HEK293 (cell line): ENCODE results near the gene KDM2B.

Experiments used
- CTCF ChIA-PET: fragments of 350-600 bp; formaldehyde crosslinking; extraction: SDS; loops from one replicate; lab custom pipeline; 2021; ENCODE audit warnings: antibody characterized with exemption; lab: Yijun Ruan, JAX
- POLR2A ChIA-PET: fragments of 300-600 bp; formaldehyde crosslinking; extraction: SDS; loops from one replicate; lab custom pipeline; 2020; ENCODE audit warnings: antibody characterized with exemption, inconsistent platforms; lab: Yijun Ruan, JAX
- H3K27ac ChIP-seq: fragments of 200-500 bp; sonication (Bioruptor generic); 2 replicates; pipeline ENCODE4 v1.5.1; 2014; ENCODE audit warnings: low read depth, low read length, control low read depth, inconsistent platforms; ENCODE audit errors: extremely low read depth
- H3K36me3 ChIP-seq, 2 experiments: fragments of 200-500 bp in 1 of 2; sonication (Bioruptor generic) in 1 of 2; 1 replicate in 1 of 2; 2 replicates in 1 of 2; pipeline ENCODE4 v1.5.1; 2014 to 2017; ENCODE audit warnings: inconsistent platforms in 2 of 2, low read length in 2 of 2; ENCODE audit not compliant: control insufficient read depth in 2 of 2, insufficient read depth in 1 of 2
- H3K4me1 ChIP-seq: fragments of 200-500 bp; sonication (Bioruptor generic); 2 replicates; pipeline ENCODE4 v1.5.1; 2014; ENCODE audit warnings: mild to moderate bottlenecking, low read length, inconsistent platforms; ENCODE audit not compliant: control insufficient read depth, insufficient read depth
- H3K4me3 ChIP-seq: 2 replicates; pipeline ENCODE4 v1.5.1; 2011; ENCODE audit warnings: low read depth, mild to moderate bottlenecking, control low read depth, low read length, moderate library complexity
- H3K9me3 ChIP-seq: fragments of 200-500 bp; sonication (Bioruptor generic); 2 replicates; pipeline ENCODE4 v1.5.1; 2014; ENCODE audit warnings: low read depth, low read length, inconsistent platforms; ENCODE audit not compliant: control insufficient read depth, insufficient read depth
- EGR2 ChIP-seq: fragments of 450-650 bp; formaldehyde crosslinking; IDR thresholded peaks from 2 replicates; pipeline ENCODE4 v1.5.1; 2016; ENCODE audit warnings: low read depth, missing biosample characterization, missing genetic modification characterization
- KLF1 ChIP-seq: fragments of 450-650 bp; formaldehyde crosslinking; IDR thresholded peaks from 2 replicates; pipeline ENCODE4 v1.5.1; 2016; ENCODE audit warnings: missing biosample characterization, missing genetic modification characterization
- KLF16 ChIP-seq: fragments of 450-650 bp; formaldehyde crosslinking; IDR thresholded peaks from 2 replicates; pipeline ENCODE4 v1.5.1; 2017; ENCODE audit warnings: missing biosample characterization, missing genetic modification characterization
- MYNN ChIP-seq: fragments of 450-650 bp; formaldehyde crosslinking; IDR thresholded peaks from 2 replicates; pipeline ENCODE4 v1.5.1; 2016; ENCODE audit warnings: missing biosample characterization, missing genetic modification characterization, borderline replicate concordance
- ZBTB20 ChIP-seq: fragments of 450-650 bp; formaldehyde crosslinking; IDR thresholded peaks from 2 replicates; pipeline ENCODE4 v1.5.1; 2016; ENCODE audit warnings: missing biosample characterization, missing genetic modification characterization
- ZBTB8A ChIP-seq: fragments of 450-650 bp; formaldehyde crosslinking; IDR thresholded peaks from 2 replicates; pipeline ENCODE4 v1.5.1; 2016; ENCODE audit warnings: missing biosample characterization, missing genetic modification characterization
- ZEB2 ChIP-seq: fragments of 450-650 bp; formaldehyde crosslinking; IDR thresholded peaks from 2 replicates; pipeline ENCODE4 v1.5.1; 2016; ENCODE audit warnings: missing biosample characterization, missing genetic modification characterization
- ZFHX2 ChIP-seq: fragments of 450-650 bp; formaldehyde crosslinking; conservative IDR thresholded peaks from 2 replicates; pipeline ENCODE4 v1.5.1; 2016; ENCODE audit warnings: missing biosample characterization, missing genetic modification characterization
- ZFP3 ChIP-seq: fragments of 450-650 bp; formaldehyde crosslinking; IDR thresholded peaks from 2 replicates; pipeline ENCODE4 v1.5.1; 2016; ENCODE audit warnings: low read depth, missing biosample characterization, missing genetic modification characterization
- ZFP41 ChIP-seq: fragments of 450-650 bp; formaldehyde crosslinking; IDR thresholded peaks from 2 replicates; pipeline ENCODE4 v1.5.1; 2016; ENCODE audit warnings: missing biosample characterization, missing genetic modification characterization, borderline replicate concordance
- ZNF248 ChIP-seq: fragments of 450-650 bp; formaldehyde crosslinking; IDR thresholded peaks from 2 replicates; pipeline ENCODE4 v1.5.1; 2017; ENCODE audit warnings: missing biosample characterization, missing genetic modification characterization
- ZNF341 ChIP-seq: fragments of 450-650 bp; formaldehyde crosslinking; IDR thresholded peaks from 2 replicates; pipeline ENCODE4; 2016; ENCODE audit warnings: low read depth, missing biosample characterization, missing genetic modification characterization
- ZNF394 ChIP-seq: fragments of 450-650 bp; formaldehyde crosslinking; IDR thresholded peaks from 2 replicates; pipeline ENCODE4 v1.5.1; 2016; ENCODE audit warnings: missing biosample characterization, missing genetic modification characterization, mild to moderate bottlenecking, moderate library complexity, borderline replicate concordance
- ZNF677 ChIP-seq: fragments of 450-650 bp; IDR thresholded peaks from 2 replicates; pipeline ENCODE4 v1.5.0; 2018; ENCODE audit warnings: missing biosample characterization, mild to moderate bottlenecking, missing genetic modification characterization, moderate library complexity
- ZNF777 ChIP-seq: fragments of 450-650 bp; formaldehyde crosslinking; IDR thresholded peaks from 2 replicates; pipeline ENCODE4 v1.5.1; 2017; ENCODE audit warnings: missing biosample characterization, missing genetic modification characterization, borderline replicate concordance
- ZNF843 ChIP-seq: fragments of 450-650 bp; formaldehyde crosslinking; IDR thresholded peaks from 2 replicates; pipeline ENCODE4 v1.5.1; 2016; ENCODE audit warnings: missing biosample characterization, missing genetic modification characterization
- ZSCAN23 ChIP-seq: fragments of 450-650 bp; formaldehyde crosslinking; IDR thresholded peaks from 2 replicates; pipeline ENCODE4 v1.5.1; 2016; ENCODE audit warnings: missing biosample characterization, missing genetic modification characterization
- ZSCAN30 ChIP-seq: fragments of 450-650 bp; IDR thresholded peaks from 2 replicates; pipeline ENCODE4 v1.5.1; 2018; ENCODE audit warnings: missing biosample characterization, mild to moderate bottlenecking, missing genetic modification characterization, moderate library complexity
- TF ChIP-seq, protein P1 (sequence below): fragments of 450-650 bp; formaldehyde crosslinking; IDR thresholded peaks from 2 replicates; pipeline ENCODE4 v1.5.1; 2016; ENCODE audit warnings: missing biosample characterization, missing genetic modification characterization, borderline replicate concordance
- TF ChIP-seq, protein P2 (sequence below): fragments of 450-650 bp; formaldehyde crosslinking; IDR thresholded peaks from 2 replicates; pipeline ENCODE4 v1.5.1; 2016; ENCODE audit warnings: missing biosample characterization, missing genetic modification characterization
- TF ChIP-seq, protein P3 (sequence below): fragments of 450-650 bp; formaldehyde crosslinking; IDR thresholded peaks from 2 replicates; pipeline ENCODE4 v1.5.1; 2016; ENCODE audit warnings: missing biosample characterization, missing genetic modification characterization
- TF ChIP-seq, protein P4 (sequence below): fragments of 450-650 bp; formaldehyde crosslinking; optimal IDR thresholded peaks from 2 replicates; pipeline ENCODE3; 2016; ENCODE audit warnings: missing biosample characterization, mild to moderate bottlenecking, missing genetic modification characterization
- TF ChIP-seq, protein P5 (sequence below): sonication (generic); formaldehyde crosslinking; IDR thresholded peaks from 2 replicates; pipeline ENCODE4 v1.8.1; 2022; ENCODE audit warnings: mild to moderate bottlenecking, moderate library complexity, missing genetic modification reagents

The KDM2B gene

DNA sequence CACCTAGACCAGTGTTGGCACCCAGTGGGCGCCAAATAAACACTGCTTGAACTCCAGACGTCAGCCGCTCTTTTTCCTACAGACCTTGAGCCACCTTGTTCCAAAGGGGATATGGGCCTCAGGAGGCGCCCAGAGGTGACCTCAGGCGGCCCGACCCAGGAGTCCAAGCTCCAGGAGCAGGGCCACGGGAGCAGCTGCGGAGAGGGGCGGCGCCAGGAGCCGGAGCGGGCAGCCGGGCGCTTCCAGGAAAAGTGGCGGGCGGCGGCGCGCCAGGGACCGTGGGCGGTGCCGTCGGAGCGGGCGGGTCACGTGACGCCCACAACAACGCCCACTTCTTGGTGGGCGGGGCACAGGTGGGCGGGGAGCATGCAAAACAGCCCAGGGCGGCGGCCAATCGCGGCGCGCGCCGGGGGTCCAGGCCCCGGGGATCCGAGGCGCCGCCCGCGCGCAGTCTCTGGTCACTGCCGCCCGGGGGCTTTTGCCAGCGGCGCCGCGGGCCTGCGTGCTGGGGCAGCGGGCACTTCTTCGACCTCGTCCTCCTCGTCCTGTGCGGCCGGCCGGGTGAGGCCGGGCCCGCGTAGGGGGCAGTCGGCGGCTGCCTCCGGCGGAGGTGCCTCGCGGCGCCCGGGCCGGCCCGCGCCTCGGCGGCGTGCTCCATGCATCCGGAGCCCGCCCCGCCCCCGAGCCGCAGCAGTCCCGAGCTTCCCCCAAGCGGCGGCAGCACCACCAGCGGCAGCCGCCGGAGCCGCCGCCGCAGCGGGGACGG, 45.4 kb upstream of the KDM2B start, which contains the start of gene ORAI1:
Gene ORAI1, plus strand, starts transcription at position 444 of the 766 bp plus-strand sequence.
- H3K4me3 ChIP-seq: peak within 1 kb of the TSS; percentile 65
- no peaks in the 10 kb centered on the region for H3K36me3 ChIP-seq
- ChIA-PET POLR2A (interaction anchor here (0.5 to 1.8 kb wide), 8 partner anchors 9 to 259 kb away, joined by 3 to 7 read pairs (median 4); no protein-coding TSS in a partner anchor), CTCF (interaction anchor here (0.6 to 7.6 kb wide), 13 partner anchors 9 to 524 kb away, joined by 3 to 103 read pairs (median 5); no protein-coding TSS in a partner anchor)
- peak within 1 kb of the TSS; percentile 61; the same call in 1 of the 2 replicates for H3K27ac ChIP-seq
- H3K4me1 ChIP-seq: peaks cover 5% of the 10 kb centered on the region; the same call in 1 of the 2 replicates
- no peaks in the 10 kb centered on the region for H3K9me3 ChIP-seq
- TF ChIP-seq ZSCAN30 (tag by site-specific recombination) (peak; percentile 54; the same call in 1 of the 2 replicates), ZFP41 (tag by site-specific recombination) (no peak), ZNF677 (tag by site-specific recombination) (peak; percentile 46; the same call in 1 of the 2 replicates), ZBTB8A (tag by site-specific recombination) (peak; percentile 92), ZFP3 (tag by site-specific recombination) (no peak), ZEB2 (tag by site-specific recombination) (0 out of 2 replicates have a peak, but pooled peaks have one; percentile 49), ZNF341 (tag by site-specific recombination) (peak; percentile 44; the same call in 1 of the 2 replicates), MYNN (tag by site-specific recombination) (no peak), KLF16 (tag by site-specific recombination) (peak; percentile 66; the same call in 1 of the 2 replicates), KLF1 (tag by site-specific recombination) (peak; percentile 76), ZNF777 (tag by site-specific recombination) (peak; percentile 52; the same call in 1 of the 2 replicates), ZBTB20 (tag by site-specific recombination) (peak; percentile 33; the same call in 1 of the 2 replicates), EGR2 (tag by site-specific recombination) (peak; percentile 94), ZNF394 (tag by site-specific recombination) (peak; percentile 49; the same call in 1 of the 2 replicates), ZNF843 (tag by site-specific recombination) (0 out of 2 replicates have a peak, but pooled peaks have one; percentile 25), ZFHX2 (tag by site-specific recombination) (peak; percentile 99), ZNF248 (tag by site-specific recombination) (no peak), ZSCAN23 (tag by site-specific recombination) (no peak)
- TF ChIP-seq, protein P1, sequence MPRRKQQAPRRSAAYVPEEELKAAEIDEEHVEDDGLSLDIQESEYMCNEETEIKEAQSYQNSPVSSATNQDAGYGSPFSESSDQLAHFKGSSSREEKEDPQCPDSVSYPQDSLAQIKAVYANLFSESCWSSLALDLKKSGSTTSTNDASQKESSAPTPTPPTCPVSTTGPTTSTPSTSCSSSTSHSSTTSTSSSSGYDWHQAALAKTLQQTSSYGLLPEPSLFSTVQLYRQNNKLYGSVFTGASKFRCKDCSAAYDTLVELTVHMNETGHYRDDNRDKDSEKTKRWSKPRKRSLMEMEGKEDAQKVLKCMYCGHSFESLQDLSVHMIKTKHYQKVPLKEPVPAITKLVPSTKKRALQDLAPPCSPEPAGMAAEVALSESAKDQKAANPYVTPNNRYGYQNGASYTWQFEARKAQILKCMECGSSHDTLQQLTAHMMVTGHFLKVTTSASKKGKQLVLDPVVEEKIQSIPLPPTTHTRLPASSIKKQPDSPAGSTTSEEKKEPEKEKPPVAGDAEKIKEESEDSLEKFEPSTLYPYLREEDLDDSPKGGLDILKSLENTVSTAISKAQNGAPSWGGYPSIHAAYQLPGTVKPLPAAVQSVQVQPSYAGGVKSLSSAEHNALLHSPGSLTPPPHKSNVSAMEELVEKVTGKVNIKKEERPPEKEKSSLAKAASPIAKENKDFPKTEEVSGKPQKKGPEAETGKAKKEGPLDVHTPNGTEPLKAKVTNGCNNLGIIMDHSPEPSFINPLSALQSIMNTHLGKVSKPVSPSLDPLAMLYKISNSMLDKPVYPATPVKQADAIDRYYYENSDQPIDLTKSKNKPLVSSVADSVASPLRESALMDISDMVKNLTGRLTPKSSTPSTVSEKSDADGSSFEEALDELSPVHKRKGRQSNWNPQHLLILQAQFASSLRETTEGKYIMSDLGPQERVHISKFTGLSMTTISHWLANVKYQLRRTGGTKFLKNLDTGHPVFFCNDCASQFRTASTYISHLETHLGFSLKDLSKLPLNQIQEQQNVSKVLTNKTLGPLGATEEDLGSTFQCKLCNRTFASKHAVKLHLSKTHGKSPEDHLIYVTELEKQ (tag by site-specific recombination): no peak
- TF ChIP-seq, protein P2, sequence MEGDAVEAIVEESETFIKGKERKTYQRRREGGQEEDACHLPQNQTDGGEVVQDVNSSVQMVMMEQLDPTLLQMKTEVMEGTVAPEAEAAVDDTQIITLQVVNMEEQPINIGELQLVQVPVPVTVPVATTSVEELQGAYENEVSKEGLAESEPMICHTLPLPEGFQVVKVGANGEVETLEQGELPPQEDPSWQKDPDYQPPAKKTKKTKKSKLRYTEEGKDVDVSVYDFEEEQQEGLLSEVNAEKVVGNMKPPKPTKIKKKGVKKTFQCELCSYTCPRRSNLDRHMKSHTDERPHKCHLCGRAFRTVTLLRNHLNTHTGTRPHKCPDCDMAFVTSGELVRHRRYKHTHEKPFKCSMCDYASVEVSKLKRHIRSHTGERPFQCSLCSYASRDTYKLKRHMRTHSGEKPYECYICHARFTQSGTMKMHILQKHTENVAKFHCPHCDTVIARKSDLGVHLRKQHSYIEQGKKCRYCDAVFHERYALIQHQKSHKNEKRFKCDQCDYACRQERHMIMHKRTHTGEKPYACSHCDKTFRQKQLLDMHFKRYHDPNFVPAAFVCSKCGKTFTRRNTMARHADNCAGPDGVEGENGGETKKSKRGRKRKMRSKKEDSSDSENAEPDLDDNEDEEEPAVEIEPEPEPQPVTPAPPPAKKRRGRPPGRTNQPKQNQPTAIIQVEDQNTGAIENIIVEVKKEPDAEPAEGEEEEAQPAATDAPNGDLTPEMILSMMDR: peak; percentile 31; the same call in 1 of the 2 replicates
- TF ChIP-seq, protein P3, sequence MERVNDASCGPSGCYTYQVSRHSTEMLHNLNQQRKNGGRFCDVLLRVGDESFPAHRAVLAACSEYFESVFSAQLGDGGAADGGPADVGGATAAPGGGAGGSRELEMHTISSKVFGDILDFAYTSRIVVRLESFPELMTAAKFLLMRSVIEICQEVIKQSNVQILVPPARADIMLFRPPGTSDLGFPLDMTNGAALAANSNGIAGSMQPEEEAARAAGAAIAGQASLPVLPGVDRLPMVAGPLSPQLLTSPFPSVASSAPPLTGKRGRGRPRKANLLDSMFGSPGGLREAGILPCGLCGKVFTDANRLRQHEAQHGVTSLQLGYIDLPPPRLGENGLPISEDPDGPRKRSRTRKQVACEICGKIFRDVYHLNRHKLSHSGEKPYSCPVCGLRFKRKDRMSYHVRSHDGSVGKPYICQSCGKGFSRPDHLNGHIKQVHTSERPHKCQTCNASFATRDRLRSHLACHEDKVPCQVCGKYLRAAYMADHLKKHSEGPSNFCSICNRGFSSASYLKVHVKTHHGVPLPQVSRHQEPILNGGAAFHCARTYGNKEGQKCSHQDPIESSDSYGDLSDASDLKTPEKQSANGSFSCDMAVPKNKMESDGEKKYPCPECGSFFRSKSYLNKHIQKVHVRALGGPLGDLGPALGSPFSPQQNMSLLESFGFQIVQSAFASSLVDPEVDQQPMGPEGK (tag by site-specific recombination): peak; percentile 45; the same call in 1 of the 2 replicates
- TF ChIP-seq, protein P4, sequence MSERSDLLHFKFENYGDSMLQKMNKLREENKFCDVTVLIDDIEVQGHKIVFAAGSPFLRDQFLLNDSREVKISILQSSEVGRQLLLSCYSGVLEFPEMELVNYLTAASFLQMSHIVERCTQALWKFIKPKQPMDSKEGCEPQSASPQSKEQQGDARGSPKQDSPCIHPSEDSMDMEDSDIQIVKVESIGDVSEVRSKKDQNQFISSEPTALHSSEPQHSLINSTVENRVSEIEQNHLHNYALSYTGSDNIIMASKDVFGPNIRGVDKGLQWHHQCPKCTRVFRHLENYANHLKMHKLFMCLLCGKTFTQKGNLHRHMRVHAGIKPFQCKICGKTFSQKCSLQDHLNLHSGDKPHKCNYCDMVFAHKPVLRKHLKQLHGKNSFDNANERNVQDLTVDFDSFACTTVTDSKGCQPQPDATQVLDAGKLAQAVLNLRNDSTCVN (tag by site-specific recombination): peak; percentile 64
- TF ChIP-seq, protein P5, sequence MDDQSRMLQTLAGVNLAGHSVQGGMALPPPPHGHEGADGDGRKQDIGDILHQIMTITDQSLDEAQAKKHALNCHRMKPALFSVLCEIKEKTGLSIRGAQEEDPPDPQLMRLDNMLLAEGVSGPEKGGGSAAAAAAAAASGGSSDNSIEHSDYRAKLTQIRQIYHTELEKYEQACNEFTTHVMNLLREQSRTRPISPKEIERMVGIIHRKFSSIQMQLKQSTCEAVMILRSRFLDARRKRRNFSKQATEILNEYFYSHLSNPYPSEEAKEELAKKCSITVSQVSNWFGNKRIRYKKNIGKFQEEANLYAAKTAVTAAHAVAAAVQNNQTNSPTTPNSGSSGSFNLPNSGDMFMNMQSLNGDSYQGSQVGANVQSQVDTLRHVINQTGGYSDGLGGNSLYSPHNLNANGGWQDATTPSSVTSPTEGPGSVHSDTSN (CRISPR knock-in tag): 0 out of 2 replicates have a peak, but pooled peaks have one; percentile 25
